PC-3 (cell line): ENCODE data around the gene AP1AR.

Experiments used
- CTCF ChIP-seq: fragments of 300-600 bp; sonication (generic); conservative IDR thresholded peaks from 2 replicates; pipeline ENCODE4 v1.5.1; 2017; ENCODE audit warnings: antibody characterized with exemption, low read depth, mild to moderate bottlenecking, low read length
- EZH2 ChIP-seq: fragments of 300-600 bp; sonication (generic); IDR thresholded peaks from one replicate; pipeline ENCODE4 v1.6.1; 2017; ENCODE audit warnings: antibody characterized with exemption, mild to moderate bottlenecking, low read length; ENCODE audit not compliant: unreplicated experiment
- EZH2phosphoT487 ChIP-seq: fragments of 300-600 bp; sonication (generic); IDR thresholded peaks from 2 replicates; pipeline ENCODE4 v1.6.1; 2018; ENCODE audit warnings: mild to moderate bottlenecking, antibody characterized with exemption, low read length, borderline replicate concordance

- TF ChIP-seq EZH2: no peak
- TF ChIP-seq CTCF: no peak
- no peak for TF ChIP-seq EZH2phosphoT487
Observed at GRCh38 chr4:112230879-112231778, 458 bp upstream of the AP1AR start.
